ENCODE measurements around the gene KRT33A.

Gene KRT33A

DNA sequence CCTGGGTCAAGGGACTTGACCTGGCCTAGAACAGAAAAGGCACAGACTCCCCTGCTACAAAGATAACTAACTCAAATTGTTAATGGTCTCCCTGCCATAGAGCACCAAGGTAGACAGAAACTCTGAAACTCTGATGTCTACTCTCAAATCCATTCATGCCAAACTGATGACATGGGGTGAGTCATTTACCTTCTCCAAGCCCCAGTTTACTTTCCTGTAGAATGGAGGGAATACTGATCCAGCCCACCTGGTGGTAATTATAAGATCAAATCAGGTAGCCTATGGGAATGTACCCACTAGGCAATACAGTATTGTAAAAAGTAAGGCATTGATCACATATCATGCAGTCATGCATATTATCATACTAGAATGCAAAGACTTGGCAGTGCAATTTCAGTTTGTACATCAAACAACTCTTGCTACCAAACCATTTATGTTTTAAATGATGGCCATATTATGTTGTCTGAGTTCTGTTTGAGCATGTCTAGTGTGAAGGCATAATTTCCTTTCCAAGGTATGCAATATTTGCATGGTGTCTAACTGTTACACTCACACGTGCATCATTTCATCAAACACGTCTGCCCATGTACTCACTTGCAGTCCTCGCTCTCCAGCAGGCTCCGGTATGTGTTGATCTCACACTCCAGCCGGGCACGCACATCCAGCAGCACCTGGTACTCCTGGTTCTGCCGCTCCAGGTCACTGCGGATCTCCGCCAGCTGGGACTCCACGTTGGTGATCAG lies 43.8 kb upstream of the KRT33A start:
- Histone ChIP-seq H3K27ac (ENCODE audit: low read length) (no peak overlapping the region), H3K79me2 (ENCODE audit: insufficient read depth, low read length) (no peaks in the 10 kb centered on the region), H2AFZ (ENCODE audit: low read depth, low read length) (no peak overlapping the region), H3K9me3 (ENCODE audit: insufficient read depth, low read length, severe bottlenecking) (no peaks in the 10 kb centered on the region), H3K4me3 (ENCODE audit: low read depth in 1 of 2, low read length in 2 of 2) (no peak overlapping the region), H3K4me1 (ENCODE audit: insufficient read depth, low read length) (no peaks in the 10 kb centered on the region), H3K4me2 (ENCODE audit: insufficient read depth, low read length) (no peak overlapping the region), H3K36me3 (ENCODE audit: insufficient read depth, low read length) (no peaks in the 10 kb centered on the region), H3K9ac (ENCODE audit: low read depth, low read length) (no peak overlapping the region), H3K27me3 (ENCODE audit: insufficient read depth, low read length, poor library complexity) (peaks cover 15% of the 10 kb centered on the region), H4K20me1 (ENCODE audit: insufficient read depth, low read length) (no peaks in the 10 kb centered on the region)
- DNase-seq: no peak
- no peak for ATAC-seq (ENCODE audit: insufficient read depth, low read depth)
- TF ChIP-seq EZH2 (IDR thresholded peaks at IDR 0.05; ENCODE audit: borderline replicate concordance, low read depth, low read length, severe bottlenecking): no peak
- TF ChIP-seq, protein P1, sequence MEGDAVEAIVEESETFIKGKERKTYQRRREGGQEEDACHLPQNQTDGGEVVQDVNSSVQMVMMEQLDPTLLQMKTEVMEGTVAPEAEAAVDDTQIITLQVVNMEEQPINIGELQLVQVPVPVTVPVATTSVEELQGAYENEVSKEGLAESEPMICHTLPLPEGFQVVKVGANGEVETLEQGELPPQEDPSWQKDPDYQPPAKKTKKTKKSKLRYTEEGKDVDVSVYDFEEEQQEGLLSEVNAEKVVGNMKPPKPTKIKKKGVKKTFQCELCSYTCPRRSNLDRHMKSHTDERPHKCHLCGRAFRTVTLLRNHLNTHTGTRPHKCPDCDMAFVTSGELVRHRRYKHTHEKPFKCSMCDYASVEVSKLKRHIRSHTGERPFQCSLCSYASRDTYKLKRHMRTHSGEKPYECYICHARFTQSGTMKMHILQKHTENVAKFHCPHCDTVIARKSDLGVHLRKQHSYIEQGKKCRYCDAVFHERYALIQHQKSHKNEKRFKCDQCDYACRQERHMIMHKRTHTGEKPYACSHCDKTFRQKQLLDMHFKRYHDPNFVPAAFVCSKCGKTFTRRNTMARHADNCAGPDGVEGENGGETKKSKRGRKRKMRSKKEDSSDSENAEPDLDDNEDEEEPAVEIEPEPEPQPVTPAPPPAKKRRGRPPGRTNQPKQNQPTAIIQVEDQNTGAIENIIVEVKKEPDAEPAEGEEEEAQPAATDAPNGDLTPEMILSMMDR (IDR thresholded peaks at IDR 0.05; ENCODE audit: borderline replicate concordance, extremely low read depth, low read length, poor library complexity, severe bottlenecking): no peak

DNA sequence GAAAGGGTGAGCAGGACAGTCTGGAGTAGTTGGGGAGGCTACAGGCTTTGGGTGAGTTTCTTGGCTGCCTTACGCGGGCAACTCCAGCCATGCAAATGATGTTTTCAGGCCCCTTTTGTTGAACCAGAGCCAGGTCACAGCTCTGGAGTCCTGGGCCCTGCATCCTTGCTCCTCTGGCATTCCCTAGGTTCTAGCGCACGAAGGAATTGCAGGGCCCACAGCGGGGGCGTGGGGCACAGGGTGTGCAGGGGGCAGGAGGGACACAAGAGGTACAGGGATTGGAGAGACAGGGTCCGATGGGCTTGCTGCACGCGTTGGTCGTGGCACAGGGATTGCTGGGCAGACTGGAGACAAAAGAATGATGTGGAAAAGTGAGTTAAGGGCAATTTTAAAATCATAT lies 43.2 kb upstream of the KRT33A start:
- ATAC-seq (ENCODE audit: insufficient read depth, low read depth): no peak
- Histone ChIP-seq H3K4me3 (ENCODE audit: low read depth in 1 of 2, low read length in 2 of 2) (no peak overlapping the region), H4K20me1 (ENCODE audit: insufficient read depth, low read length) (no peaks in the 10 kb centered on the region), H3K4me1 (ENCODE audit: insufficient read depth, low read length) (no peaks in the 10 kb centered on the region), H3K27ac (ENCODE audit: low read length) (no peak overlapping the region), H3K36me3 (ENCODE audit: insufficient read depth, low read length) (no peaks in the 10 kb centered on the region), H3K4me2 (ENCODE audit: insufficient read depth, low read length) (no peak overlapping the region), H2AFZ (ENCODE audit: low read depth, low read length) (no peak overlapping the region), H3K9ac (ENCODE audit: low read depth, low read length) (no peak overlapping the region), H3K9me3 (ENCODE audit: insufficient read depth, low read length, severe bottlenecking) (no peaks in the 10 kb centered on the region), H3K79me2 (ENCODE audit: insufficient read depth, low read length) (no peaks in the 10 kb centered on the region), H3K27me3 (ENCODE audit: insufficient read depth, low read length, poor library complexity) (peaks cover 12% of the 10 kb centered on the region)
- TF ChIP-seq, protein P1 (IDR thresholded peaks at IDR 0.05; ENCODE audit: borderline replicate concordance, extremely low read depth, low read length, poor library complexity, severe bottlenecking): no peak
- no peak for TF ChIP-seq EZH2 (IDR thresholded peaks at IDR 0.05; ENCODE audit: borderline replicate concordance, low read depth, low read length, severe bottlenecking)
- no peak for DNase-seq

DNA sequence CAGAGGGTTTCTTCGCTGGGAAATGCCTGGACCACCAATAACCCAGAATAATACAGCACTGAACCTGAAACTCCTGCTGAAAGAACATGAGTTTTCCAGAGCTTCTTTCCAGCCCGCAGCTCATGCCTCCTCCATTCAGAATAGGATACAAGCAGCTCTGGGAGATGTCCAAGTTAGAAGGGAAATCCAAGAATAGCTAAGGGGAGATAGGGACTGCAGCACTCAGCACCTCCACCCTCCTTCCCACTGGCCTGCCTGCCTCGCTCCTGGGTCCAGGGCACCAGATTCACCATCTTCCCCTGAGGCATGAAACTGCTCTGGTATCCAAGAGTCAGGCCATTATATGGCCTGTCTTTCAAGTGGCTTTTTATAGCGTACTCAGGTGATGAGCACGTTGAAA lies 42.7 kb upstream of the KRT33A start:
- H2AFZ ChIP-seq (ENCODE audit: low read depth, low read length): no peak overlapping the region
- no peaks in the 10 kb centered on the region for H4K20me1 ChIP-seq (ENCODE audit: insufficient read depth, low read length)
- H3K4me2 ChIP-seq (ENCODE audit: insufficient read depth, low read length): no peak overlapping the region
- DNase-seq (no peak), ATAC-seq (ENCODE audit: insufficient read depth, low read depth) (no peak)
- H3K4me3 ChIP-seq (ENCODE audit: low read depth in 1 of 2, low read length in 2 of 2): no peak overlapping the region
- no peak for TF ChIP-seq EZH2 (IDR thresholded peaks at IDR 0.05; ENCODE audit: borderline replicate concordance, low read depth, low read length, severe bottlenecking)
- TF ChIP-seq, protein P1 (IDR thresholded peaks at IDR 0.05; ENCODE audit: borderline replicate concordance, extremely low read depth, low read length, poor library complexity, severe bottlenecking): no peak
- no peaks in the 10 kb centered on the region for H3K9me3 ChIP-seq (ENCODE audit: insufficient read depth, low read length, severe bottlenecking)
- no peak overlapping the region for H3K27ac ChIP-seq (ENCODE audit: low read length)
- H3K9ac ChIP-seq (ENCODE audit: low read depth, low read length): no peak overlapping the region
- peaks cover 12% of the 10 kb centered on the region for H3K27me3 ChIP-seq (ENCODE audit: insufficient read depth, low read length, poor library complexity)
- no peaks in the 10 kb centered on the region for H3K4me1 ChIP-seq (ENCODE audit: insufficient read depth, low read length)
- no peaks in the 10 kb centered on the region for H3K79me2 ChIP-seq (ENCODE audit: insufficient read depth, low read length)
- no peaks in the 10 kb centered on the region for H3K36me3 ChIP-seq (ENCODE audit: insufficient read depth, low read length)

Measured in DND-41 (cell line).